H1 (cell line): ENCODE results near the gene PTPRT. TPM values are rescaled to one million over a fixed set of nuclear protein-coding genes. Genes with fewer than 3 reads are reported as not detected.

Experiments
- CTCF ChIA-PET: fragments of 300-600 bp; sonication (Branson Sonifier 250); formaldehyde crosslinking; loops from one replicate; lab custom pipeline; 2021; ENCODE audit not compliant: partially characterized antibody; lab: Charles Lee
- POLR2A ChIA-PET: fragments of 300-600 bp; sonication (Branson Sonifier 250); formaldehyde crosslinking; loops from one replicate; lab custom pipeline; 2021; ENCODE audit warnings: inconsistent platforms; ENCODE audit not compliant: partially characterized antibody; lab: Charles Lee
- DNase-seq, 2 experiments: peaks; one replicate each; pipeline versions ENCODE4 v3.0.0 to v3.0.0-alpha.2; 2010 to 2022; ENCODE audit warnings: low spot score in 2 of 2, low read depth in 1 of 2, mixed read lengths in 1 of 2
- FAIRE-seq: peaks from 2 replicates; lab custom pipeline; 2011; peaks lifted over from hg19 to GRCh38; lab: Jason Lieb, UNC
- H2AFZ ChIP-seq: 2 replicates; pipeline ENCODE4 v1.8.1; 2012; ENCODE audit warnings: low read length, inconsistent platforms
- H2AK5ac ChIP-seq: 2 replicates; pipeline ENCODE4 v1.6.1; 2013; ENCODE audit warnings: low read depth, low read length
- H2BK120ac ChIP-seq: replicated peaks from 2 replicates; pipeline ENCODE3; 2013; ENCODE audit warnings: low read depth, low read length, inconsistent platforms
- H2BK12ac ChIP-seq: 2 replicates; pipeline ENCODE4 v1.6.1; 2013; ENCODE audit warnings: low read depth, low read length
- H2BK15ac ChIP-seq: 2 replicates; pipeline ENCODE4 v1.6.1; 2013; ENCODE audit warnings: low read length
- H2BK20ac ChIP-seq: 2 replicates; pipeline ENCODE4 v1.6.1; 2013; ENCODE audit warnings: low read length
- H2BK5ac ChIP-seq: 2 replicates; pipeline ENCODE4 v1.6.1; 2013; ENCODE audit warnings: low read depth, low read length
- H3K14ac ChIP-seq: 2 replicates; pipeline ENCODE4 v1.6.1; 2013; ENCODE audit warnings: inconsistent platforms; ENCODE audit not compliant: insufficient read length
- H3K18ac ChIP-seq: 2 replicates; pipeline ENCODE4 v1.6.1; 2013; ENCODE audit warnings: low read length; ENCODE audit errors: extremely low read depth
- H3K23ac ChIP-seq: 2 replicates; pipeline ENCODE4 v1.6.1; 2013; ENCODE audit warnings: inconsistent platforms; ENCODE audit not compliant: insufficient read length
- H3K23me2 ChIP-seq: 2 replicates; pipeline ENCODE4 v1.6.1; 2013; ENCODE audit warnings: low read depth, low read length
- H3K27ac ChIP-seq: 2 replicates; pipeline ENCODE4 v1.6.1; 2011; ENCODE audit warnings: low read depth, low read length, inconsistent platforms
- H3K27me3 ChIP-seq, 4 experiments: replicated peaks in 1 of 4; 1 replicate in 1 of 4; 2 replicates in 3 of 4; pipeline versions ENCODE4 v1.6.1 to v1.8.1; 2011 to 2013; ENCODE audit warnings: low read length in 3 of 4, mild to moderate bottlenecking in 3 of 4, inconsistent platforms in 2 of 4, mixed read lengths in 2 of 4, moderate library complexity in 1 of 4; ENCODE audit not compliant: control insufficient read depth in 3 of 4, insufficient read depth in 3 of 4; ENCODE audit errors: extremely low read depth in 1 of 4
- H3K36me3 ChIP-seq, 4 experiments: 2 replicates each; pipeline versions ENCODE4 v1.6.1 to v1.8.1; 2011 to 2013; ENCODE audit warnings: mild to moderate bottlenecking in 4 of 4, low read length in 3 of 4, moderate library complexity in 2 of 4, control low read depth in 1 of 4, inconsistent platforms in 1 of 4; ENCODE audit not compliant: insufficient read depth in 4 of 4, control insufficient read depth in 2 of 4
- H3K4ac ChIP-seq: replicated peaks from 2 replicates; pipeline ENCODE3; 2013; ENCODE audit warnings: low read length, low read depth, mixed read lengths, inconsistent platforms; ENCODE audit not compliant: insufficient read length
- H3K4me1 ChIP-seq, 4 experiments: replicated peaks in 1 of 4; 1 replicate in 1 of 4; 2 replicates in 3 of 4; pipeline versions ENCODE4 v1.6.1 to v1.8.1; 2011 to 2013; ENCODE audit warnings: low read length in 3 of 4, inconsistent platforms in 2 of 4, mixed read lengths in 1 of 4; ENCODE audit not compliant: insufficient read depth in 4 of 4, control insufficient read depth in 3 of 4
- H3K4me2 ChIP-seq, 2 experiments: 2 replicates each; pipeline versions ENCODE4 v1.6.1 to v1.8.1; 2011 to 2013; ENCODE audit warnings: low read depth in 2 of 2, low read length in 2 of 2, control low read depth in 1 of 2, inconsistent platforms in 1 of 2, mild to moderate bottlenecking in 1 of 2; ENCODE audit not compliant: insufficient read depth in 1 of 2
- H3K4me3 ChIP-seq, 4 experiments: fragments of 200-600, 300-600 bp in 1 of 4; sonication (generic), shearing (Covaris generic), sonication (Bioruptor Twin) in 1 of 4; 2 replicates each; pipeline versions ENCODE4 v1.5.1 to v1.8.1; 2011 to 2016; ENCODE audit warnings: low read length in 4 of 4, low read depth in 3 of 4, control low read depth in 2 of 4, inconsistent platforms in 2 of 4, mild to moderate bottlenecking in 2 of 4, mixed read lengths in 1 of 4, moderate library complexity in 1 of 4; ENCODE audit not compliant: insufficient read depth in 2 of 4; ENCODE audit errors: extremely low read depth in 1 of 4
- H3K56ac ChIP-seq: replicated peaks from 2 replicates; pipeline ENCODE3; 2013; ENCODE audit warnings: low read depth, mild to moderate bottlenecking, mixed read lengths, low read length, inconsistent platforms; ENCODE audit not compliant: insufficient read length
- H3K79me1 ChIP-seq: 2 replicates; pipeline ENCODE4 v1.6.1; 2013; ENCODE audit warnings: low read depth, low read length, control low read depth
- H3K79me2 ChIP-seq, 2 experiments: 2 replicates each; pipeline versions ENCODE4 v1.6.1 to v1.8.1; 2012 to 2013; ENCODE audit warnings: low read length in 2 of 2, mild to moderate bottlenecking in 2 of 2, inconsistent platforms in 1 of 2; ENCODE audit not compliant: insufficient read depth in 2 of 2, control insufficient read depth in 1 of 2
- H3K9ac ChIP-seq, 4 experiments: replicated peaks in 1 of 4; 1 replicate in 1 of 4; 2 replicates in 3 of 4; pipeline versions ENCODE4 v1.6.1 to v1.8.1; 2011 to 2013; ENCODE audit warnings: low read depth in 3 of 4, low read length in 3 of 4, control low read depth in 2 of 4, mild to moderate bottlenecking in 2 of 4, moderate library complexity in 2 of 4, inconsistent platforms in 1 of 4; ENCODE audit errors: extremely low read depth in 1 of 4
- H3K9me3 ChIP-seq, 2 experiments: 2 replicates each; pipeline versions ENCODE4 v1.6.1 to v1.8.1; 2012 to 2013; ENCODE audit warnings: mild to moderate bottlenecking in 2 of 2, moderate library complexity in 2 of 2, control low read depth in 1 of 2, inconsistent platforms in 1 of 2, low read depth in 1 of 2, low read length in 1 of 2, mixed read lengths in 1 of 2; ENCODE audit not compliant: insufficient read depth in 2 of 2
- H4K20me1 ChIP-seq, 2 experiments: replicated peaks in 1 of 2; 2 replicates each; pipeline versions ENCODE3 to v1.8.1; 2011 to 2013; ENCODE audit warnings: inconsistent platforms in 2 of 2, low read length in 2 of 2, mild to moderate bottlenecking in 1 of 2; ENCODE audit not compliant: insufficient read depth in 2 of 2, control insufficient read depth in 1 of 2
- H4K5ac ChIP-seq: 2 replicates; pipeline ENCODE4 v1.6.1; 2013; ENCODE audit warnings: low read length, low read depth, mixed read lengths, inconsistent platforms; ENCODE audit not compliant: insufficient read length
- H4K8ac ChIP-seq: 2 replicates; pipeline ENCODE4 v1.8.0; 2013; ENCODE audit warnings: mild to moderate bottlenecking, moderate library complexity, low read length, inconsistent platforms; ENCODE audit not compliant: insufficient read depth; ENCODE audit errors: extremely low read depth
- H4K91ac ChIP-seq: replicated peaks from 2 replicates; pipeline ENCODE3; 2013; ENCODE audit warnings: low read length, mixed read lengths, inconsistent platforms; ENCODE audit not compliant: insufficient read length
- CBX5 ChIP-seq: fragments of 300-800, 300-1000 bp; sonication (generic); IDR thresholded peaks from 2 replicates; pipeline ENCODE4 v1.7.1; 2016; ENCODE audit warnings: antibody characterized with exemption, low read length, low read depth
- CHD1 ChIP-seq: IDR thresholded peaks from 2 replicates; pipeline ENCODE4 v1.6.1; 2012; ENCODE audit warnings: low read depth, low read length, improper control_type of control experiment
- CTCF ChIP-seq, 3 experiments: IDR thresholded peaks; 1 replicate in 2 of 3; 2 replicates in 1 of 3; pipeline versions ENCODE4 v1.5.1 to v1.6.1; 2011; ENCODE audit warnings: low read length in 3 of 3, mild to moderate bottlenecking in 3 of 3, inconsistent platforms in 2 of 3, low read depth in 1 of 3, moderate library complexity in 1 of 3; ENCODE audit not compliant: insufficient read depth in 1 of 3; ENCODE audit errors: control extremely low read depth in 1 of 3
- GABPA ChIP-seq: IDR thresholded peaks from 2 replicates; pipeline ENCODE4 v1.6.1; 2011; ENCODE audit warnings: mild to moderate bottlenecking, low read length, moderate library complexity, borderline replicate concordance; ENCODE audit not compliant: insufficient read depth
- GTF2F1 ChIP-seq: IDR thresholded peaks from 2 replicates; pipeline ENCODE4 v1.6.1; 2012; ENCODE audit warnings: low read depth, low read length, improper control_type of control experiment, borderline replicate concordance
- JUN ChIP-seq: IDR thresholded peaks from 2 replicates; pipeline ENCODE4 v1.6.1; 2011; ENCODE audit warnings: low read depth, mild to moderate bottlenecking, improper control_type of control experiment, low read length
- POU5F1 ChIP-seq: IDR thresholded peaks from 2 replicates; pipeline ENCODE4 v1.6.1; 2011; ENCODE audit warnings: low read depth, mild to moderate bottlenecking, low read length, moderate library complexity
- ZNF274 ChIP-seq: IDR thresholded peaks from 2 replicates; pipeline ENCODE4 v1.7.0; 2012; ENCODE audit warnings: low read length, borderline replicate concordance; ENCODE audit errors: extremely low read depth
- polyA plus RNA-seq, 7 experiments: library from polyadenylated mRNA; depleted of rRNA in 3 of 7; stranded (reverse) in 5 of 7; unstranded in 2 of 7; fragments of >200 nt in 5 of 7; fragments of 200-250 nt in 2 of 7; gene quantifications; 1 replicate in 5 of 7; 2 replicates in 1 of 7; 4 replicates in 1 of 7; pipeline versions ENCODE4 v1.2.1 to v1.2.3, GENCODE V29; 2011 to 2013; ENCODE audit warnings: missing spikeins in 2 of 7, mixed read lengths in 2 of 7
- total RNA-seq: library from RNA; stranded (reverse); fragmentation: NEBNext Ultra II Directional; extraction: Animal tissue kit (Norgen Biotek cat#: 25700); gene quantifications from 2 replicates; pipeline ENCODE4 v1.2.1, GENCODE V29; 2021

The PTPRT gene
- total and polyA plus RNA-seq, 2 of the 8 experiments (the other 6 are each of a cell fraction or from before 2014, with no cell fraction given): 0.33 to 1.8 TPM

DNA sequence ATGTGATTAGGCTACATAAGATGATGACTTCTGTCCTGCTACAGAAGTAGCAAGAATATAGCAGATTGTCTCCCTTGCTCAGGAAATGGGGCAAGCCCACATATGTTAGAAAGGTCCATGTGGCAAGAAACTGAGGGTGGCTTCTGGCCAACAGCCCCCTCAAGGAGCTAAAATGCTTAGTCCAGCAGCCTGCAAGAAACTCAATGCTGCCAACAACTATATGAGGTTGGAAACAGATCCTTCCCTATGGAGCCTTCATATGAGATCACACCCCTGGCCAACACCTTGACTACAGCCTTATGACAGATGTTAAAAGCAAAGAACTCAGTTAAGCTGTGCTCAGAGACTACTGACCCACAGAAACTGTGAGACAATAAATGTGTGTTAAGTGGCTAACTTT is 22.1 kb downstream of the PTPRT start:
- no peaks in the 10 kb centered on the region for H3K4me1 ChIP-seq
- FAIRE-seq (no peak), DNase-seq (no peak)
- ChIA-PET POLR2A (no interaction called here), CTCF (interaction anchor here (0.6 kb wide), 1 partner anchor 168 kb away, joined by 3 read pairs; no protein-coding TSS in a partner anchor)
- no peak overlapping the region for H3K56ac ChIP-seq
- H4K91ac ChIP-seq: no peak overlapping the region
- H2BK15ac ChIP-seq: no peak overlapping the region
- H3K79me2 ChIP-seq: no peaks in the 10 kb centered on the region
- no peak overlapping the region for H4K8ac ChIP-seq
- H3K14ac ChIP-seq: no peak overlapping the region
- H3K18ac ChIP-seq: no peak overlapping the region
- no peak overlapping the region for H2BK20ac ChIP-seq
- no peak overlapping the region for H3K4ac ChIP-seq
- no peak overlapping the region for H3K4me3 ChIP-seq
- H4K5ac ChIP-seq: no peak overlapping the region
- no peak overlapping the region for H2AK5ac ChIP-seq
- H3K9me3 ChIP-seq: no peaks in the 10 kb centered on the region
- H3K9ac ChIP-seq: no peak overlapping the region
- H3K27me3 ChIP-seq: no peaks in the 10 kb centered on the region
- no peak overlapping the region for H3K4me2 ChIP-seq
- H2BK5ac ChIP-seq: no peak overlapping the region
- H2BK120ac ChIP-seq: no peak overlapping the region
- no peaks in the 10 kb centered on the region for H3K79me1 ChIP-seq
- no peaks in the 10 kb centered on the region for H3K36me3 ChIP-seq
- H3K23me2 ChIP-seq: no peaks in the 10 kb centered on the region
- no peak for TF ChIP-seq ZNF274
- no peak for TF ChIP-seq GTF2F1
- no peak for TF ChIP-seq JUN
- TF ChIP-seq CHD1: no peak
- no peak for TF ChIP-seq CTCF (IDR thresholded peaks at IDR 0.05; ENCODE audit: control extremely low read depth in 1 of 3, insufficient read depth in 1 of 3, low read depth in 1 of 3, low read length in 3 of 3)
- TF ChIP-seq GABPA: no peak
- no peak for TF ChIP-seq POU5F1
- TF ChIP-seq CBX5: no peak
- H3K23ac ChIP-seq: no peak overlapping the region
- no peak overlapping the region for H2AFZ ChIP-seq
- no peaks in the 10 kb centered on the region for H4K20me1 ChIP-seq
- no peak overlapping the region for H3K27ac ChIP-seq
- H2BK12ac ChIP-seq: no peak overlapping the region
